Measurements from ENCODE around the gene KCNS3.

KCNS3 gene

DNA sequence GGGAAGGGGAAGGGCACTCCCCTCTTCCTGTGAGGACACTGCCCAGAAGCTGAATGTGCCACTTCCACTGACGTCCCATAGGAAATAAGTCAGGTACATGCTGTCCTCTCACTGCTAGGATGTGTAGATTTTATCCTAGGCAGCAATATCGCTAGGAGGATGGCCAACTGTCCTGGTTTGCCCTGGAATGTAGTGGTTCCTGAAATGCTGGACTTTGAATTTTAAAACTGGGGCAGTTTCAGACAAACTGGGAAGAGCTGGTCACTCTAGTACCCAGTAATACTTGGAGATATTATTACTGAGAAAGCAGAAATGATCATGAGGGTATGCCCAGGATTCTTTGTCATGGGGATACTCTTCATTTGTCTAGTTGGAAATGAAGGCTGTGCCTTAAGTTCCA is 5.4 kb upstream of the KCNS3 start:
- no peak overlapping the region for H3K27ac ChIP-seq
- H3K4me3 ChIP-seq = no peak overlapping the region

DNA sequence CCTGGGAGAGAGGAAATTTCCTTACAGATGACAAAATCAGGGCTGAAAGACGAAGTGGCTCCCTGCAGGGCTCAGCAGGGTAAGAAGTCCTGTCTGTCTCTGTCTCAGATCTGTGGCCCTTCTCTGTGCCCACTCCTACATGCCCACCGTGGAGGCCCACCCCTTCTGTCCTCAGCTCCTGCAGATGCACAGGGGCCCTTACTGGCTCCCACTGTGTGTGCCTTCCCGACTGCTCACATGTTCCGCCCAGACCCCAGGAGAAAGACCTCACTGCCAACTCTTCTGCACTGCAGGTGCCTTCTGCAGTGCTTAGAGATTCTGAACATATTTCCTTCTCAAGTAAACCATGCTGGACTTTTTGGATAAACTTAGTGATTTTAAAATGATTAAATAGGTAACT is 1.9 kb upstream of the KCNS3 start:
- H3K4me3 ChIP-seq = no peak overlapping the region
- H3K27ac ChIP-seq = no peak overlapping the region

DNA sequence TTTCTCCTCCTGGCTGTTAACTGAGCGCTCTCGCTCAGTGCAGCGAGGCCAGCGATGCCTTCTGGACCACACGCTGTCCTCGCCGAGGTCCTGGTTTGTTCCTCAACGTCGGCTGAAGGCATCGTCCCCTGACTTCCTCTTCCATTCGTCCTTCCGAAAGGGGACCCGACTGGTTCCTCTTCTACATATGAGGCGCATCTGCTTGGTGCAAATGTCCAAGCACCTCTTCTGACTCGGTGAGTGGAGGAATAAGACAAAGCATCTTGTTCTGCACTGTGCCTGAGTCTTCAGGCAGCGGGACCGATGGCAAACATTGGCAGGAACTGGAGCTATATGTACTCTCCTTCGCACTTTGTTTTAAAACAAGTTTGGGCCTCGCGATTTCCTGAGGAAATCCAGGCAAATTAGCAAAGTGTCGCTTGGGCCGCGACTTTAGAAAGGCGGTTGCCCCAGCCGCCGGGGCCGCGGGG is 621 bp upstream of the KCNS3 start:
- peak overlapping the region in 3 of 21 experiments; percentile 8 to 61 (median 11) for H3K27ac ChIP-seq

DNA sequence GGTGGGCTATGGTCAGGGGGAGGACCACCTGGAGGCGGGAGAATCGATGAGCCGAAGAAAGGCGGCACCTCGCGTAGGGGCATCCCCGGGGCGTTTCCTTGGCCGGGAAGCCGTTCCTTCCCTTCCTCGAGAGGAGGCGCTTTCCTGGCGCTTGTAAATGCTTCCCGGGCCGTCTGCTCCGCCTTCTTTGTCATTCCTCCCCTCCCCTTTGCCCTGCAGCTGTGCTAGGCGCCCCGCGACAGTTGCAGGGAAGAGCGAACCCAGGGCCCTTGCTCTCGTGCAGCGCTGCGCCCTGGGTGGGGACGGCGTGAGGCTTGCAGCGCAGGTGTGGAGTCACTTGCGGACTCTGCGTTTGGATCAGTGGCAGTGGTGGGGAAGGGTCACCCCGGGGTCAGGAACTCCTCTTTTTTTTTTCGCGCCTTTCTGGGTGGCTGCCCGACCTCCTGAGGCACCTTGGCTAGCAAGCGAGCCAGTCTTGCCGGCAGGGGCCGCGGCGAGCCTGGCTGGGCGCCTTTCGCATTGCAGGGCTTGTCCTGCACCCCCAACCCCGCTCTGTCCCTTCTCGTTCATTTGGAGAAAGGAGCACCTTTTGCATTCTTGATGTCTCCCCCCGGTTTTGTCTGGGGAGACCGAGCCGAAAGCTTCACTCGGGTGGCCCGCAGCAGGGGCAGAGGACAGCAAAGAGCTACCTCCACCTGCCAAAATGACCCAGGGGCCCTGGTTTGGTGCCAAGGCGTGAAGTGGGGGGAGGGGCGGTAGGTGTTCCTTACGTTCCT is 858 bp downstream of the KCNS3 start:
- Histone ChIP-seq H3K27ac (peak overlapping the region in 6 of 21 experiments; percentile 37 to 71 (median 54)), H3K4me3 (peak overlapping the region; percentile 34 to 77 (median 56))

More for the DNA sequence above, 621 bp upstream of the KCNS3 start:
- H3K4me3 ChIP-seq = peak overlapping the region; percentile 34 to 77 (median 56)

DNA sequence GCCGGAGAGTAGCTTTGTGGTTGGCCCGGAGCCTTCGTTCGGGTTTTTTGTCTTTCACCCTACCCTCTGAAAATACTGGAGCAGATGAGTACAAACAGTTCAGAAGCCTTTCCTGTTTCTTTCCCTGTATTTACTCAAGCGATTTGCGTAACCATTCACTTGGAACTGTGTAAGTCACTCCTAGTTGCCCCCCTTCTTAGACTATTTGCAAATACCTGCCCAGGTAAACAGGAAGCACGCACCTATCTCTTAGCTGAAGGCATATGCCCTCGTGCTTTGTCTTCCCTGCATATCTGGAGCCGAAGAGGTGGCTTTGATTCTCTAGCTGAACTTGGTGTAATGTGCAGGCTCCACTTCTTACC is 1.4 kb downstream of the KCNS3 start:
- peak overlapping the region in 5 of 7 experiments; percentile 34 to 77 (median 58) for H3K4me3 ChIP-seq
- peak overlapping the region in 1 of 21 experiments; percentile 68 for H3K27ac ChIP-seq

DNA sequence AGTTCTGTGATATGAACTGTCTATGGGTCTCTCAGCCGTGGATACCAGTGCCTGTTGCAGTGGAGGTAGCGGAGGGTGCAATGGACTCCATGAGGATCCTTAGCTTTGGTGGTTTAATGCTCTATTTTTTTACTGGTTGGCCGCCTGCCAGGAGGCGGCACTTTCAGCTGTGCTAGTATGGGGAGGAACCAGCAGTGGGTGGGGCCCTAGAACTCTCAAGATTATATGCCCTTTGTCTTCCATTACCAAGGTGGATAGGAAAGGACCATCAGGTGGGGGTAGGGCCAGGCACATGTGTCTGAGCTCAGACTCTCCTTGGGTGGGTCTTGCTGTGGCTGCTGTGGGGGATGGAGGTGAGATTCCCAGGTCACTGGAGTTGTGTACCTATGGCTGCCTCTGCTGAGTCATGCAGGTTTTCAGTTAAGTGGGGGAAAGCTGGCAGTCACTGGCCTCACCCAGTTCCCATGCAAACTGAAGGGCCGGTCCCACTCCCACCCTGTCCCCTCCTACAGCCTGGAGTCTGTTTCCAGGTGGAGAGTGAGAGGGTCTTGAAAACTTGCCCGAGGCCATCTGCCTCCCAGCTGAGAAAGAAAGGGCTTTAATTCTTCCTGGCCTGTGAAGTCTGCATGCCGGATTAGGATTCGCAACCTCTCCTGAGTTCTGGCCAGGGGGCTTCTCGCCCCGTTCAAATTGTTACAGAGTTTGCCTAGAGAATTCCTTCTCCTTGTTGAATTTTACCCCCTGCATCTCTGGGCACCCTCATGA is 14.5 kb downstream of the KCNS3 start:
- no peak overlapping the region for H3K27ac ChIP-seq
- no peak overlapping the region for H3K4me3 ChIP-seq

DNA sequence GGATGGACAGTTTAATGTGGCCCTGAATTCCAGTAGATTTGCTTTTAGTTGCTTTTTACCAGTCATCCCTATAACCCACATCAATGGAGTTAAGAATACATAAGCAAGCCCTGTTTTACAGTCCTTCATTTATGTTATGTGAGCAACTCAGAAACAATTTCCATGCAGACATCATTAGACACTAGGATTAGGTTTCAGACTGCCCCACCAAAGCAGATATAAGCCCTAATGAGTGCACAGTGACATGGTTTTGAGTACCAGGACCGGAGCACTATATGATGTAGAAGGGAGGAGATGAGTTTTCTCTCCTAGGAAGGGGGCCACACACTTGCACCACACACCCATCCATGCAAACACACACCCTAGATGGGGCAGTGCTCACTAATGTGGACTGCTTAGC is 15.5 kb downstream of the KCNS3 start:
- Histone ChIP-seq H3K27ac (no peak overlapping the region), H3K4me3 (no peak overlapping the region)

DNA sequence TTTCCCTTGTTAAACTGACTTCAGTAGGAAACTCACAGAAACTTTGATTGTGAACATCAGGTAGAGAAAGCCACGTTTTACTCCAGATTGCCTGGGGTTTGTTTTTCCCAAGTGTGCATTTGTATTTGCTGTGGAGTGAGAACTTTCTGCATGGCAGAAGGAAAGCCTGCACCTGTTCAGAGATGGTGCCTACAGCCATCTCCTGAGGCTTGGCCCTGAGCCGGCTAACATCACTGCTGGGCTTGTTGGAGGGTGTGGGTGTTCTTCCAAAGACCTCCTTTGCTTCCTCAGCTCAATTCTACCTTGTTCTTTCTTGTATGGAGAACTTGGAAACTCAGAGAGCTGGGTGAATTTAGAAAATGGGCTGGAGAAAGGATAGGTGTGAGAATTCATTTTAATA is 16.1 kb downstream of the KCNS3 start:
- Histone ChIP-seq H3K27ac (no peak overlapping the region), H3K4me3 (no peak overlapping the region)

DNA sequence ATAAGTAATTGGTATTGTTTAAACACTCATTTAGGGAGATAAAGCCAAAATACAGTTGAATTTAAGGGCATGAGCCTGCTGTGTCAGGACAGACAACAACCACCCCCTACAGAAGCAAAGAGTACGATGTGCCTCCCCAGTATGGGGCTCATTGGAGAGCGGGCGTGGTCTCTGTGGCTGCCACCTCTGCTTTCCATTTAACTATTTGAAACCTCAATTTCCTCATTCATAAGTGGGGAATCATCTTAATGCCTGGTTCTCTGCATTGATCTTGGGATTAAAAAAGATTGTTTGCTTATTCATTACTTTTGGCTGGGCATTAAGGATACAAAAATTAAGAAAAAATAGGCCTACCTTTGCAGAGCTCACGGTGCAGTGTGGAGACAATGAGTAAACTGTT is 21.4 kb downstream of the KCNS3 start:
- no peak overlapping the region for H3K27ac ChIP-seq
- H3K4me3 ChIP-seq = no peak overlapping the region

DNA sequence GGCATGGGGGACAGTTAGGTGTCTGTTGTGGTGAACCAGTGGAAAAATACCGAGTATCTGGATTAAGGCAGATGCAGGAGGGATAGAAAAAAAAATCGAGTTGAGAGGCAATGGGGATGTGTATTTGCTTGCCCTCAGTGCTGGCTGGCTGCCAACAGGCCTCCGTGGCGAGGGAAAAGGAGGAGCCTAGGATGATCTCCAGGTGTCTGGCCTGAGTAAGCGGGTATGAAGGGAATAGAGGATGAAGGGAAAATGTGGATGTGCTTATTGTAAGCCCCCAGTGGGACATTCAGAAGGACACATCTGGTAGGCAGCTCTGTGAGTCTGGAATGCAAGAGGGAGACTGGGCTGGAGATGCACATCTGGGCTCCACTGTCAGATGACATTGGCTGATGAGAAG is 22.8 kb downstream of the KCNS3 start:
- Histone ChIP-seq H3K4me3 (no peak overlapping the region), H3K27ac (no peak overlapping the region)

DNA sequence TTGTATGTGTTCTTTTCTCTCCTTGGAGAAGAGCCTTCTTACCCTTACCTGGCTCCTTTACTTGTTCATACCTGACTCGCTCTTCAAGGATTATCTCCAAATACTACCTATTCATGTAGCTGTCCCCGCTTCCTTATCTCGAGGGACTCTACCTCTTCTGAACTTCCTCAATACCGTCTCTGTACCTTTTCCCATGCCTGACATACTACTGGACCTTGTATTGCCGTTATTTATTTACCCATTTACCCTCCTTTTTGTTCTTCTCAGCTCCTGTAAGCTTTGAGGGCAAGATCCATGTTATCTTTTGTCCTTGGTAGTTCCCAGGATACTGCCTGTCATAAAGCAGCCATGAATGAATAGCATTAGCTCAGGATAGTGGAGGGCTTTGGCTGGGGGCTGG is 32.5 kb downstream of the KCNS3 start:
- H3K4me3 ChIP-seq = no peak overlapping the region
- H3K27ac ChIP-seq = no peak overlapping the region

DNA sequence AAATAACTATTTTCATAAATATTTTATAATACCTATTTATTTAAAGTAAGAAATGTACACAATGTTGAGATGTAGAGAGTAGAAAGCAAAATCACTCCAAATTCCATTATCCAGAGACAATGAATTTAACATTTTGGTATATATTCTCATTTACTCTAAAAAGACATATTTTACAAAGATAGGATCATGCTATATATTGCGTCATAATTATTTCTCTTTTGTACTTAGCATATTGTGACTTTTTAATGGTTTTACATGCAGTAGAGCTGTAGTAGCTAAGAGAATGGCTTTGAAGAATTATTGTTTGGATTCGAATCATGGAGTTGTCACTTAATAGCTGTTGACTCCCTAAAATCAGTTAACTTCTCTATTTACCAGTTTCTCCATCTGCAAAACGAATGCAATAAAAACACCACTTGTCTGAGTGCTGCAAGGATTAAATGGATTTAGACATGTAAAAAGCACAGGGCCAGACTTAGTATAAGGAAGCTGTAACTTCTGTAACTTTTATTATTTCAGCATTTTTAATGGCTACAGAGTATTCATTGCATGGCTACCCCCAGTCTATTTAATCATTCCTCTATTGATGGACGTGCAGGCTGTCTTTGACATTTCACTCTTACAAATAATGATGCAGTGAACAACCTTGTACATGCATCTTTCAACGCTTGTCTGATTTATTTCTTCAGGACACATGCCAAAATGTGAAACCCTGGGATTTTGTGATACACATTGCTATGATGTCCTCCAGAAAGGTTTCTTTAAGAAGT is 33.2 kb downstream of the KCNS3 start:
- Histone ChIP-seq H3K27ac (no peak overlapping the region), H3K4me3 (no peak overlapping the region)

DNA sequence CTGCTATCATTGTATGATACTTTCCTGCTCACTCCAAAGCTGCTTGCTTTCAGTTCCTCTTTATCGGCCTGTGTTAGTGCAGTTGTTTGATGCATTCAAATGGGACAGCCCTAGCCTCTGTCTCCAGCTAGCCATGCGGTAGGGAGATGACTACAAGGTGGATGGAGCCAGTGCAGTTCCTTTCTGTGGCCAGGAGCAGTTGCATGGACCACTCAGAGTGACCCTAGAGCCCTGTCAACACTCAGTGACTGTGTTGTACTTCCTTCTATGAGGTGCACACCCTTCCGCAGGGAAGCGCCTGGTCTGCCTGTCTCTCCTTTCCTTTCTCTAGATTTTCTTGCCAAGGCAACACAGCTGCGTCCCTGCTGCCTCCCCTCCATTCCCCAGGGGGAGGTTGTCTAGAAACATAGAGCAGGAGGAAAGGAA is 33.8 kb downstream of the KCNS3 start:
- Histone ChIP-seq H3K4me3 (no peak overlapping the region), H3K27ac (no peak overlapping the region)

DNA sequence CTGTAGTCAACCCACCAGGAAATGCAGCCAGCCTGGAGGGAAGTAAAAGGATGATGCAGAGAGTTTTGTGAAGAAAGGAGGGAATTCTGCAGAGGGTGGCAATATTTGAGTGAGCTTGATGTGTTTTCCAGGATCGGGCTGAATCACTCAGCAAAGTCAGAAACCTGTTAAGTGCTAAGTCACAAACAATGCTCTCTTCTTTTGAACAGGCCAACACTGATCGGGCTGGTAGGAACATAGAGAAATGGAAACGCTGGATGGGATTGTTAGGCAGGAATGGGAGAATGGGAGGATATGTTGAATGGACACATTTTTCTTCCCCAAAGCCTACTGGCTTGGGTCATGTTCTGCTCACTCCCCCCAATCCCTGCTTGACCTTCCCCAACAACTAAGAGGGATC is 36.6 kb downstream of the KCNS3 start:
- H3K4me3 ChIP-seq = no peak overlapping the region

DNA sequence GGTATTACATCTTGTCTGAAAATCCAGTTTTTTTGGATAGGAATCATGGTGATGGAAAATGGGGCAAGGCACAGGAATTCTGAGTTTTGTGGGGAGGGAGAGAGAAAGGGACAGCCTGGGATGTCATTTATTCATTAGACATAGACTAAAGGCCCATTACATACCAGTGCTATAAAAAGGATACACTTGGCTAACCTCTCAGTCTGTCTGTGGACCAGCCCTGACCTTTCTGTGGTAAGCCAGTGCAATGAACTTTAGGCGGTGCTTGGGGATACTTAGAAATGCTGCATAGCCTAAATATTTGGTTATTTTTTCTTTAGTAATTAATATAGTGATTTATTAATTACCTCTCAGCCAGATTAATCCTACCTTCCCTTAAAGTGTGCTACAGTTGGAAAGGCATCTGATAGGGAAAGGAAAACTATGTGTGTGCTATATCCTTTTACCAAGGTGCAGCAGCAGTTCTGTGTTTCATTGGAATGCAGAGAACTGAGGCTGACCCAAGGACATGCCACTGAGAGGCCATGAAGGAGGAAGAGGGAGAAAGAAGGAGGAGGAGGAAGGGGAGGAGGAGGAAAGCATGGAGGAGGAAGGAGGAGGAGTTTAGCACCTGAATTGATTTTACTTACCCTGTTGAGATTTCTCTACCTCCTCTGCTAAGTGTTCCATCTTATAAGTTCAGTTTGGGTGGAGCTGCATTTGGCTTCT is 37.5 kb downstream of the KCNS3 start:
- no peak overlapping the region for H3K27ac ChIP-seq

More for the DNA sequence above, 36.6 kb downstream of the KCNS3 start:
- no peak overlapping the region for H3K27ac ChIP-seq

DNA sequence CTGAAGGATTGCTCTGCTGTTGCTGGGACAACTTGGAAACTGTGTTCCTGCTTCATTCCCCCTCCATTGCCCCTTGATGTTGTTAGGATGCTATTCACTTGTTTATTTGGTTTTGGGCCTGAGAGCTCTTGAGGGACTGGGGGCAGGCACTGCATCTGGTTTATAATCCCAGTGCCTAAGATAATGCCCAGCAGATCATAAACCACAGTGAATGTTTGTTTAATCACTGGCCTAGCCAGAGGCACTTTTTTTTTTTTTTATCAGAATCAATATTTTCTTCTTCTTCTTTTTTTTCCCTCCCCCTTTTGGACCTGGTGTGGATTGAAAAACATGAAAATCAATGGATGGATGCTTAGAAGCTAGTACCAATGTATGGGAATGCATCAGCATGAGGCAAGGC is 38.1 kb downstream of the KCNS3 start:
- H3K4me3 ChIP-seq = no peak overlapping the region
- H3K27ac ChIP-seq = no peak overlapping the region

More for the DNA sequence above, 37.5 kb downstream of the KCNS3 start:
- H3K4me3 ChIP-seq = no peak overlapping the region

DNA sequence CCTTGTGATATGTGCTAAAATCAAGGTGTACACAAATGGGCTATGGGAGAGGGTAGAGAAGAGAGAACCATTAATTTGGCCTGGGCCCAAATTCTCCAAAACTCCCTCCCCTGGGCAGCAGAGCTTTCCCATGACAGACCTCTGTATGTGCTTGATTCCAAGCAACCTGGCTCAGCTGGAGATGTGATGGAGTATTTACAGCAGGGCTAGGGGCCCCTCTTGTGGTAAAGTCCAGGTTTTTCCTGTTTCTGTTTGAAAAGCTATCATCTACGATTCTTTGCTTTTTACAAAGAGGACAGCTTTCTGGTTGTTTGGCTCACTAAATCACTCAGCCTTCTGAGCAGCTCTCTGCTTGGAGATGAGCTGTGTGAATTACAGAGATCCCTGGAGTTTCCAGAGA is 40.3 kb downstream of the KCNS3 start:
- Histone ChIP-seq H3K27ac (no peak overlapping the region), H3K4me3 (no peak overlapping the region)

DNA sequence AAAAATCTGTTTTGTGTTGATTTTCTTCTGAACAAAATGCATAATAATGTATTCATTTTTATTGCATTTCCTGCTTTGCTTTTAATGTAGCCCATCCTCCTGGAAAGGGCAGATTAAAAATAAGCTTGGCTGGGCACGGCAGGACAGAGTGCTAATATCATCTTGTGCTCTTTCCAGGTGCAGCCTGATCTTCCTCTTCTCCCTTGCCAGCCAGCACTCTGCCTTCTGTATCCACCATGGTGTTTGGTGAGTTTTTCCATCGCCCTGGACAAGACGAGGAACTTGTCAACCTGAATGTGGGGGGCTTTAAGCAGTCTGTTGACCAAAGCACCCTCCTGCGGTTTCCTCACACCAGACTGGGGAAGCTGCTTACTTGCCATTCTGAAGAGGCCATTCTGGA is 52.3 kb downstream of the KCNS3 start:
- no peak overlapping the region for H3K27ac ChIP-seq
- no peak overlapping the region for H3K4me3 ChIP-seq

DNA sequence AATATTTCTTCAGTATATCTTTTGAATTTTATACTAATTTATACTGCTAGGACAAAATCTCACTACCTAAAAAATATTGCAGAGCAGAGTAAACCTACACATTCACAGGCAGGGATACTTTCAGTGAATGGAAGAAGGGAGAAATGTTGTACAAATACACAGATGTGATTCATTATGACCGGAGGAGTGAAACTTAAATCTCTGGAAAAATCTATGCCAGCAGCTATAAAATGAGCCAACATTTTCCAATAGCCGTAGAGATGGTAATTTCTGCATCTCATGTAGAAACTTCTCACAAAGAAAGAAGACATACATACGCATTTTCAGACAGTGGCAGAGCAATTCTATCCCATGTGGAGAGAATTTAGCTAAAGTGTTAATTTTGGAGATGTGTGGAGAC is 54.8 kb downstream of the KCNS3 start:
- Histone ChIP-seq H3K27ac (no peak overlapping the region), H3K4me3 (no peak overlapping the region)

DNA sequence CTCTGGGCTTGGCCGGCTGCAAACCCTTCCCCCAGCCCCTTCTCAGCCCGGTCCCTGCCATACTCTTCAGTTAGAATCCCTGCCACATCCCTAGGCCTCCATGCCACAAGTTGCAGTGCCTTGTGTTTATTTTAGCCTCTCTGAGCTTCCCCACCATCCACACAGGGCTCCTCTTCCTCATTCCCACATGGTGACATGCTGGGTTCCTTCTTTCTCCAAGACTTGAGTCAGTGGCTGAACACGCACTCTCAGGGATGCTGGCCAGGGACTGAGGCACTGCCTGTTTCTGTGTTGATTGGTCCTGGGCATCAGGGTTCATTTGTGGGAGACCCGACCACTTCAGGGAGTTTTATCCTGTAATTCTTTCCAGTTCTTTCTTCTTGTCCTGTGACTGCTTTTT is 56.3 kb downstream of the KCNS3 start:
- peak overlapping the region in 2 of 21 experiments; percentile 24 to 42 for H3K27ac ChIP-seq

More for the DNA sequence above, 56.3 kb downstream of the KCNS3 start:
- no peak overlapping the region for H3K4me3 ChIP-seq

Data from skin epidermis (tissue), 12 donors.